Stimulated activated CD4-positive, alpha-beta T cell treated with anti-CD3 and anti-CD28 coated beads, TNF-alpha, amount 100 ng/mL, for 24 hours (primary cell): ENCODE measurements around the gene KHSRP.

Source experiments
- DNase-seq, 3 experiments: peaks; one replicate each; pipeline ENCODE4 v3.0.0-alpha.2; 2020; ENCODE audit warnings: low read depth in 3 of 3

KHSRP gene, protein sequence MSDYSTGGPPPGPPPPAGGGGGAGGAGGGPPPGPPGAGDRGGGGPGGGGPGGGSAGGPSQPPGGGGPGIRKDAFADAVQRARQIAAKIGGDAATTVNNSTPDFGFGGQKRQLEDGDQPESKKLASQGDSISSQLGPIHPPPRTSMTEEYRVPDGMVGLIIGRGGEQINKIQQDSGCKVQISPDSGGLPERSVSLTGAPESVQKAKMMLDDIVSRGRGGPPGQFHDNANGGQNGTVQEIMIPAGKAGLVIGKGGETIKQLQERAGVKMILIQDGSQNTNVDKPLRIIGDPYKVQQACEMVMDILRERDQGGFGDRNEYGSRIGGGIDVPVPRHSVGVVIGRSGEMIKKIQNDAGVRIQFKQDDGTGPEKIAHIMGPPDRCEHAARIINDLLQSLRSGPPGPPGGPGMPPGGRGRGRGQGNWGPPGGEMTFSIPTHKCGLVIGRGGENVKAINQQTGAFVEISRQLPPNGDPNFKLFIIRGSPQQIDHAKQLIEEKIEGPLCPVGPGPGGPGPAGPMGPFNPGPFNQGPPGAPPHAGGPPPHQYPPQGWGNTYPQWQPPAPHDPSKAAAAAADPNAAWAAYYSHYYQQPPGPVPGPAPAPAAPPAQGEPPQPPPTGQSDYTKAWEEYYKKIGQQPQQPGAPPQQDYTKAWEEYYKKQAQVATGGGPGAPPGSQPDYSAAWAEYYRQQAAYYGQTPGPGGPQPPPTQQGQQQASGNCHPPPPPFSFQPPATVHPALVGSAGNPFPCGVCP

DNA sequence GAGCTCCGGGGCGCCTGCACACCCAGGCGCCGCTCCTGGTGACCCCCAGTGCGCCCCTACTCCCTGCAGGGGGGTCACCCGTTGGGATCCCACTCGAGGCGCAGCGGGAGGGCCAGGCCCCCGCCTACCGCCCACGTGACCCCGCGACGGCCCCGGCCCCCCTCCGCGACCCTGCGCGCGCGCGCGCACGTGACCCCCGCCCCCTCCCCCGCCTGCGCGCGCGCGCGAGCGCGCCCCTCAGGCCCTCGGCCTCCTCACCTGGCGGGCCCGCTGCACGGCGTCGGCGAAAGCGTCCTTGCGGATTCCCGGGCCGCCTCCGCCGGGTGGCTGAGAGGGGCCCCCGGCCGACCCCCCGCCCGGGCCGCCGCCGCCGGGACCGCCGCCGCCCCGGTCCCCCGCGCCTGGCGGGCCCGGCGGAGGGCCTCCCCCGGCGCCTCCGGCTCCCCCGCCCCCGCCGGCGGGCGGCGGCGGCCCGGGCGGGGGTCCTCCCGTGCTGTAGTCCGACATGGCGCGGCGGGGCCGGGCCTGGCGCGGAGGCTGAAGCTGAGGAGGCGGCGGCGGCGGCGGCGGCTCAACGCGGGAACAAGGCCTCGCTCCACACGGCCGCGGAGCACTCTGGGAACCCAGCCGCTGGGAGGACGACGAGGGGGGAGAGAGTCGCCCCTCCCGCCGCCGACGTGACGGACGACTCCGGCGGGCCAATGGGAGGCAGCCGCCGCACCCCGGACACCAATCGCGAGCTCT, at the start of gene KHSRP:
TSS of gene KHSRP (minus strand) at position 617 of the 744 bp plus-strand sequence. CDS start at position 507, 110 bp downstream.
- peak in 1 of 3 experiments; percentile 26 for DNase-seq

DNA sequence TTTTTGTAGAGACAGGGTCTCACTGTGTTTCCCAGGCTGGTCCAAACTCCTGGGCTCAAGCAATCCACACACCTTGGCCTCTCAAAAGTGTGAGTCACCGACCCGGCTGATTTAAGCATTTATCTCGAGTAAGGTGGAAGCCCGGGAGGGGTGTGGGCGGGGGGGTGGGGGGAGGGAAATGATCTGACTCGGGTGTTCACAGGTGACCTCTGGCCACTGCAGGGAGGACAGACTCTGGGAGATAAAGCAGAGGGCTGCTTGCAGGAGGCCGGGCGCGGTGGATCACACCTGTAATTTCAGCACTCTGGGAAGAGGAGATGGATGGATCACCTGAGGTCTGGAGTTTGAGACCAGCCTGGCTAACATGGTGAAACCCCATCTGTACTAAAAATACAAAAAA, 49.0 kb upstream of the KHSRP start:
- DNase-seq = no peak

DNA sequence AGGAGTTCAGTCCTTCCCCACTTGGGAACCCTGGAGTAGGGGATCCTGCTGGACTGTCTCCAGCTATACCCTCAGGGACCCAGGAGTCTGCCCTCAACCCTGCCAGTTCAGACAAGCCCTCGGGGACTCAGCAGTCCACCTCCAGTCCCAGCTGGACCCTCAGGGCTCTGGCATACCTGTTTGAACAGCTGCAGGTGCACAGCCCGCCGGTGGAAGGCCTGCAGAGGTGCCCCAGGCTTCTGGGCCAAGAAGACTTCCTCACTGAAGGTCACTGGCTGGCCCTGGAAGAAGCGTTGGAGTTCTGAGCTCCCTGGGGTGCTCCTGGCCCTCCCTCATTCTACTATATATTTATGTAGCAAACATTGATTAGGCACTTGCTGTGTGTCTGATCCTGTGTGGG, 48.1 kb upstream of the KHSRP start:
- no peak for DNase-seq

DNA sequence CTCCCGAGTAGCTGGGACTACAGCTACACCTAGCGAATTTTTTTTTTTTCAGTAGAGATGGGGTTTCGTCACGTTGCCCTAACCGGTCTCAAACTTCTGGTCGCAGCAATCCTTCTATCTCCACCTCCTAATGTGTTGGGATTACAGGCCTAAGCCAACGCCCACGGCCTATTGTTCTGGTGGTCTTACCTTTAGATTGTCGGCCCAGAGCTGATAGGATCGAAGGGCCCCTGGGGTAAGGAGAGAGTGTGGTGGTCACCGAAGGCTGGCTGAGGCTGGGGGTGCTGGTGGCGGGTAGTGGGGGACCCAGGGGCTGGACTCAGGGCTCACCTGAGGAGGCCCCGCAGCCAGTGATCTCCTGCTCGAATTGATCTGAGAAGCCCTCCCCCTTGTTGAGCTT, 46.5 kb upstream of the KHSRP start:
- no peak for DNase-seq

DNA sequence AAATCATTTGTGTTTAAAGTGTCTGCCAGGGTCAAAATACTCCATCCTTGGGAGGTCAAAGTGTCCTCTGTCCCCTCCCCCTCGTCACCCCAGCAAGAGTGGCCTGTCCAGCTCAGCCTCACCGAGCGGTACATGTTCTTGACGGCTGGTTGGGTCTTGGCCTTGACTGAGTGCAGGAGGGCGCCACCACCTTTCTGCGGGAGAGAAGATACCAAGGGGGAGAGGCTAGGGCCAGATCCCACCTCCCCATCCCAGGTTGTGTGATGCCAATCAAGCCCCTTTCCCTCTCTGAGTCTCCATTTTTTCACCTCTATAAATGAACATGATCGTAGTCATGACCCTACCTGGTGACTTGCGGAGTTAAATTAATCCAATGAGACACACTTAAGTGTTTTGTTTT, 45.6 kb upstream of the KHSRP start:
- no peak for DNase-seq

DNA sequence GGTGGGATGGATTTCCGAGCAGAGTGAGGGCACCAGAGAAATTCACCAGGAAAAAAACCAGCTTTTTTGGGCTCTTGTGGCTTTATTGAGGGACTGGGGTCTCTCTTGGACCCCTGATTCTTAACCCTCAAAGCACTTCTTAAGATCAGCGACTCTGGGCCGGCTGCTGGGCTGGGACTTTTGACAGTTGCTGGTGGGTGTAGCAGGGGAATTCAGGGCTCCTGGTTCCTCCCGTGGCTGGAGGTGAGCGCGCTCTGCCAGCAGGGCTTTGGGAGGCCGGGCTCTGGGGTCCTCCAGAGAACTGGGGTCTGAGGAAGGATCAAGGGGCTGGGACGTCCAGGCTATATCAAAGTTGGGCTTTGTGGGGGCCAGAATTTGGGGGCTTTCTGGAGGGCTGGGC, 42.8 kb upstream of the KHSRP start:
- no peak for DNase-seq

DNA sequence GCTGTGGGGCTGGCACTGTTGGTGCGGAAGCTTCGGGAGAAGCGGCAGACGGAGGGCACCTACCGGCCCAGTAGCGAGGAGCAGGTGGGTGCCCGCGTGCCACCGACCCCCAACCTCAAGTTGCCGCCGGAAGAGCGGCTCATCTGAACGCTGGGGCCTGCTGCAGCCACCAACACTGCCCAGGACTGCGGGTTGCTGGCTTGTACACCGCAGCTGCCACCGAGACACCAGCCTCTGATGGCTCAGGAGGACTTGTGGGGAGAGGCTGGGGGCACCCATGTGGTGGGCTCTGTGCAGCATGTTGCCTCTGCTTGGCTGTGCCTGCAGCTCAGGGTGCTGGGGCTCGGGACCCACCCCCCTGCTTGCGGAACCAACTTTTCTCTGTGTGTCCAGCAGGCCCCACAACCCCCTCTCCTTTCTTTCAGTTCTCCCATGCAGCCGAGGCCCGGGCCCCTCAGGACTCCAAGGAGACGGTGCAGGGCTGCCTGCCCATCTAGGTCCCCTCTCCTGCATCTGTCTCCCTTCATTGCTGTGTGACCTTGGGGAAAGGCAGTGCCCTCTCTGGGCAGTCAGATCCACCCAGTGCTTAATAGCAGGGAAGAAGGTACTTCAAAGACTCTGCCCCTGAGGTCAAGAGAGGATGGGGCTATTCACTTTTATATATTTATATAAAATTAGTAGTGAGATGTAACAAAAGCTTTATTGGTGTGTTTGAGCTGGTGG, 42.1 kb upstream of the KHSRP start:
- DNase-seq = no peak

DNA sequence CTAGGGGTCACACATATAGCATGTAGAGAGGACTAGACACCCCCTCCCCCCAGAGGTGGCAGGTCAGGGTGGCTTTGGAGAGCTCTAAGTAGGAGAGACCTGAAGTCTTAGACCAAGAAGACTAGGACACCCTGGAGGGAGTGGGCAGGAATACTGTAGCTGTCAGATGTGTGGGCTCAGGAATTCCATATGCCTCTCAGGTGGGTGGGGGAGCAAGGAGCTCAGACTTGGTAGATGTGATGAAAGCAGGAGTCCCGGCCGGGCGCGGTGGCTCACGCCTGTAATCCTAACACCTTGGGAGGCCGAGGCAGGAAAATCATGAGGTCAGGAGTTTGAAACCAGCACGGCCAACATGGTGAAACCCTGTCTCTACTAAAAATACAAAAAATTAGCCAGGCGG, 41.1 kb upstream of the KHSRP start:
- no peak for DNase-seq

DNA sequence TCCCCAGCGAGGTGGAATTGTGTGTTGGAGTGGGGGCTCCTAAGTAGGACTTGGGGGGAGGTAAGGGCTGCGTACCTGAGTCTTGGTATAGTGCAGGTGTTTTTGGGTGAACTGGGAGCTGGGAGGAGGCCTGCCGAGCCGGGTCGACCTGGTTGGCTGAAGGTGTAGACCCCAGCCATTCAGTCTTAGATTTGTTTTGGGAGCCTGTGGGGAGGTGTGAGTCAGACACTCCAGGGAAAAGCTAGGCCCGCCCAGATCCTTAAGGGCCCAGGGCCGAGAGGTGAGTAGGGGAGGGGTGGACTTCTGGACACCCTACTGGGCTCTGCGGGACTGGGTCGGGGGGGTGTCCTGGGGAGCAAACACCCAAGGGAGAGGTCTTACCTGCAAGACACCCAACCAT, 40.4 kb upstream of the KHSRP start:
- no peak for DNase-seq

DNA sequence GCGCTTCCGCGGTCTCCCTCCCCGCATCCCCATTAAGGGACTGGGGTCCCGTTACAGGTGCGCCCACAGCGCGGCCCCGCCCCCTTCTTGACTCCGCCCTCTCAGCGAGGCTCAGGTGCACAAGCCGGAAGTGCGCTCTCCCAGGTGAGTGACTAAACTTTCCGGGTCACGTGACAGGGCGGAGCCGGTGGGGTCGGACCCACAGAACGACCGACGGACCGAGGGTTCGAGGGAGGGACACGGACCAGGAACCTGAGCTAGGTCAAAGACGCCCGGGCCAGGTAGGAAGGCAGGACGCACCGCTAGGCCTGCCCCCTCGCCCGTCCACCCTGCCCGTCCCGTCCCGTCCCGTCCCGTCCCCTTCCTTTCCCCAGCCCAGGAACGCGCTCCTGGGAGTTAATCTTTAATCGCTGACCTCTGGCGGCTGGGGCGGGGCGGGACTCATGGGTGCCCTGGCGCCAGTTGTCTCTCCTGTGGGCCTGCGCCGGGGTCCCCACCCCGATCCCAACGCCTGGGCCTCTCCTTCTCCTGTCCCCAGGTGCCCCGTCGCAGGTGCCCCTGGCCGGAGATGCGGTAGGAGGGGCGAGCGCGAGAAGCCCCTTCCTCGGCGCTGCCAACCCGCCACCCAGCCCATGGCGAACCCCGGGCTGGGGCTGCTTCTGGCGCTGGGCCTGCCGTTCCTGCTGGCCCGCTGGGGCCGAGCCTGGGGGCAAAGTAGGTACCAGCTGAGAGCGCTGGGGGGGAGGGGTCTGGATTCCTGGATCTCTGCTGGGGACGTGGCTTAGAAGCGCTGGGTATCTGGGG, 39.7 kb upstream of the KHSRP start, which contains the start of gene CRB3:
TSS of gene CRB3 (plus strand) at position 202 of the 804 bp plus-strand sequence. CDS start at position 633, 431 bp downstream.
- DNase-seq = no peak

DNA sequence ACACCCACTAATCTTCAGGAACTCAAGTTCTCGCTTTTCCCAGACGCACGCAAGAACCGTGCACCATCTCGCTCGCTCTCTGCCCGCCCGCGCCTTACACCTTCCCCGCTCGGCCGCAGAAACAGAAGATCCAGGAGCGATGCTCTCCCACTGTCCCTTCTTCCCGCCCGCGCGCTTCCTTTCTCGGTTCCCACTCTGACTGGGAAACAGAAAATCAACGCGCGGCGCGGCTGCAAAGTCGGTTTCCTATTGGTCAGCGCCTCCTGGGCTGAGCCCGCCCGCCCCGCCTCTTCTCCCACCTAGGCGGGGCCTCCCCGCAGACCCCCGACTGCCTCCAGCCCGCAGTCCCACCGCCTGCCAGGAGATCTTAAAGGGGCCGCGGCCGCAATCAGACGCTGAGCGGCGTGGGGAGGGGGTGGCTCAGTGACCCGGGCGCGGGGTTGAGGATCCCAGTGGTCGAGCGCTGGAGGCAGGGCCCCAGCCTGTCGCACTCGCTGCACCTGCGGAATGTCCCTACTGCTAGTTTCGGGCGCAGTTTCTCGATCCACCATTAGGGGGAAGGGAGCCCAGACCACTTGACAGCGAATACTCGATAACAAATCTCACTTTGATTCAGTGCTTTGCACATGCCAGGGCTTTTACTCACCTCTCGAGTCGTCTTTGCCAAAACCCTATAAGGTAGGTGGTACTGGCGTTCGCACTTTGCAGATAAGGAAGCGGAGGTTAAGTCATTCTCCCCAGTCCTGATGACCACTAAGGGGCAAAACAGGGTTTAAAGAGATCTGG, 35.7 kb upstream of the KHSRP start:
- peak; percentile 94 to 98 (median 97) for DNase-seq

DNA sequence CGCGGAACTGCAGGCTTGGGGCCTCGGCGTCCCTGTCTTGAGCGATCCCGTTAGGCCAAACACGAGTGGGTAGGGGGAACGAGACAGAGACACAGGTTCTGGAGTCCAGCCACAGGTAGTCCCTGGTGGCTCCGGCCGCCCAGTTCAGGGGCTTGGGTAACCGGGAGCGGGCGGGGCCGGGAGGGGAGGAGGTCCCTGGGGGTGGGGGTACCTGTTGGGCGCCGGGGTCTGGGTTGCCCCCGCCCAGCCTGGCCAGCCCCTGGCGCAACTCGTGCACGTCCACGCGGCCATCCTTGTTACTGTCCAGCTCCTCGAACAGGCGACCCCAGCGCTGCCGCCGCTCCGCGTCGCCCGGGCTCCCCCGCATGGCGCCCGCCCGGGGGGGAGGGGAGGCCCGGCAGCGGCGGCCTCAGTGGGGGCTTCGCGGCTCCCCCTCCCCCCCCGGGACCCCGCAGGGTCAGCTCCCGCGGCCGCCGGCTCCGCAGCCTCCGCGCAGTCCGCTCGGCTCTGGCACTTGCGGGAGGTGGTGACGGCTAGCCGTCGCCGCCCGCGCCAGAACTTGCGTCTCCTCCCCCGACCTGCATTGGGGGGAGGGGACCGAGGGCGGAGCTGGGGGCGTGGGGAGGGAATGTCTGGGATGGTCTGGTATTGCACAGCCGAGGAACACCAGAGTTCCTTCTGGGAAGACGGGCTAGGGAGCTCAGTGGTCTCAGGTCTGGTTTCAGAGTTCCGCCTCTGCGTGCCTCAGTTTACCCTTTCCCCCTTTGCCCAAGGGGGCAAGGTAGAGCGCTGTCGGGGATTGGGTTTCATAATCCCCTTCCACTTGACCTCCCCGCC, 34.9 kb upstream of the KHSRP start, which contains the start of gene SLC25A23:
TSS of gene SLC25A23 (minus strand) at position 531 of the 837 bp plus-strand sequence. CDS start at position 367, 164 bp downstream.
- peak in 2 of 3 experiments; percentile 38 to 73 for DNase-seq

DNA sequence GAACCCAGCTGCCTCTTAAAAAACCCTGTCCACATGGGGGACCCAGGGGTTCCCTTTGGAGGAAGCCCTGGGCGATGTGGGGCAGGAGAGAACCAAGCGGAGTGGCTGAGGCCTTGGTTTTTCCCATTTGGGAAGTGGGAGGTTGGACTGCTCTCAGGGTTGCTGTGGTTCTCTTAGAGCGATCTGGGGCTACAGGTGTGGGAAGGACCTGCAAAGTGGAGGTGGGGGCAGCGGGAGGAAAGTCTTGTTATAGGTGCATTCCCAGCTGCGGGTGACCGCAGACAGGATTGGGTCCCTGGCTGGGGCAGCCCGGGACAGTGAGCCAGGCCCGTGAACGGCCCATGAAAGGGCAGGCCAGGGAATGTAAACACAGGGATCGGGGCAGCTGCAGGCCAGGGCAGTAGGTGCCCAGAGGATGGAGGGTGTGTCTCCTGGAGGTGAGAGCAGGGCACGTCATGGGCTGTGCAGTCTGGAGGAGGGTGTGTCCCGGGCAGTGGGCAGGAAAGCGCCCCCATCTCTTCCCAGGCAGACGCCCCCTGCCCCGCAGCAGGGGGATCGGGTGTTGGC, 34.2 kb upstream of the KHSRP start:
- no peak for DNase-seq

DNA sequence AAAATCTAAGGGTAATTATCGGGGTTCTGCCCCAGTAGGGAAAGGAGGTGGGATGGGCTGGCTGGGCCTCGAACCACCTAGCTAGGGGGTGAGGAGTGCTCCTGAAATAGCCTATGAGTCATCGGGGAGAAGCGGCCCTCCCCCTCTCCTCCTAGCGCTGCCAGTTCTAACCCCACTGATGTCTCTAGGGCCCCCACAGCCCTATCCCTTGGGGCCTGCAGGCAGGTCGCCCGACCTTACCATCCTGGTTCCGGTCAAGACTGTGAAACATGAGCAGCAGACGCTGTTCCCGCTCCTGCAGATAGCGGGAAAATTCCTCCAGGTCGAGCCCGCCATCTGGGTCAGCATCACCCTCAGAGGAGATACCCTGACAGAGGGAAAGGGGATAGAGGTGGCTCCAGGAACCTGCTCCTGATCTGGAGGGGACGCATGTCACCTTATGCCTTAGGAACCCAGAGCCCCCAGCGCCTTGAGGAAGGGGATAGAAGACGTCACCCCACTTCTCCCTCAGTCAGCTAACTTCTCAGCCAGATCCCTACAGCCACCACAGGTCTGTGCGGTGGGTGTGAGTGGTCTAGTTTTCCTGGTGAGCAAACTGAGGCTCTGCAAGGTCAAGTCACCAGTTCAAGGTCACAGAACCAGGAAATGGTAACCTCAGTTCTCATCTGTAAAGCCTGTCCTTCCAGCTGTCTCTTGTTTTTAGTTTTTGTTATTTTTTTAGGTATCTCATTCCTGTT, 33.5 kb upstream of the KHSRP start:
- no peak for DNase-seq

DNA sequence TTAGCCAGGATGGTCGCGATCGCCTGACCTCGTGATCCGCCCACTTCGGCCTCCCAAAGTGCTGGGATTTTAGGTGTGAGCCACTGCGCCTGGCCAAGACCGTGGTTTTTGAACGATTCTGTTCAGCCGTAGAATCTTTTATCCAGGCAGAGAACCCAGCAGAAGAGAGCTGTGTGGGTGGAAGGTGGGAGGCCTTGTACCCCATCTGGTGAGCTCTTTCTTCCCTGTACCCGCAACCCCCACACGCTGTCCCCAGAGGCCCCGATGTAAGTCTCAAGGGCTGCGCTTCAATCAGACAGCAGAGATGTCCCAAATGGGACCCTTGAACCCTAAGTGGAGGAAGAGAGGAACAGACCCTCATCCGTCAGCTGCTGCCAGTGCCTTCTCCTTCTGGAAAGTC, 31.3 kb upstream of the KHSRP start:
- DNase-seq = no peak

DNA sequence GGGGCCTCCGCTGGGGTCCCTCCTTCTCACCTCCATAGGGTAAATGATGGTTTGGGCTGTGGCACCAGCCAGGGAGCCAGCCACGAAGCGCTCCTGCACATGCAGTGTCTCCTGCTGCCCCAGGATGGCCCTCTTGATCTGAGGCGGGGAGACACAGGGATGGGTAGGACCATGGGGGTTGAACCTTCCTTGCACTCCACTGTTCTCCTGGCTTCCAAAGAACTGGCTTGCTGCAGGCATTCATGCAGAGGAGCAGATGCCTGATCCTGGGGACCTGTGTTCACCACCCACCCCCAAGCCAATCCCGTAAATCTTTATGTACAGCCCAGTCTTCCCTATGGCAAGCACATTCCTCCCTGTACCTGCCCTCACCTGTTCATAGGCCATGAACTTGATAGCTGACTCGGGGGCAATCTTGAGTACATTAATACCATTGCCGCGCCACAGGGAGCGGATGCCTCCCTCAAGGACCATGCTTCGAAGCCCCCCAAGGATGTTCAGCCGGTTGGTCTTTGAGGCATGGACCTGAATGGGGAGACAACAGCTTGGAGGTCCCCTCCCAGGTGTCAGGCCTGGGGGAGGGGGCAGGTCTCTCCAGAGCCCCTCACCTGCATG, 29.4 kb upstream of the KHSRP start:
- DNase-seq = no peak

DNA sequence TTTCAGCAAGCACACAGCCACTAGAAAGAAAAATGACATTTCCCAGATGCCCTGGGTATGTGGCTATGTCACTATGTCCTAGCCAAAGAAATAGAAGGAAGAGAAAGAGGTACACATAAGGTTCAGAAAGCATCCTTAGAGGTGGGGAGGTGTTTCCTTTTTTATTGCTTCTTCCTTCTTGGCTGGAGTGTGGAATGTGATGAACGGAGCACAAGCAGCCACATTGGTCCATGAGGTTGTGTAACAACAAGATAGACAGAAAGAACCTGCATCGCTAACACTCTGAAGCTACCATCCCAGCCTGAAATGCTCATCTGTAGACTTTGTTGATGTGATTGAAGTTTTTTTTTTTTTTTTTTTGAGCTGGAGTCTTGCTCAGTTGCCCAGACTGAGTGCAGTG, 28.3 kb upstream of the KHSRP start:
- DNase-seq = no peak
